GM06990 (cell line): ENCODE measurements around the gene INPPL1.

Source experiments
- DNase-seq: peaks from one replicate; pipeline ENCODE4 v3.0.0-alpha.2; 2011; ENCODE audit not compliant: insufficient read length; ENCODE audit errors: extremely low read depth
- H3K27me3 ChIP-seq: replicated peaks from 2 replicates; pipeline ENCODE4 v1.6.0; 2011; ENCODE audit warnings: low read length; ENCODE audit not compliant: control insufficient read depth, insufficient read depth
- H3K36me3 ChIP-seq: 2 replicates; pipeline ENCODE4 v1.5.1; 2011; ENCODE audit warnings: low read length; ENCODE audit not compliant: control insufficient read depth, insufficient read depth
- H3K4me3 ChIP-seq: replicated peaks from 2 replicates; pipeline ENCODE4 v1.5.1; 2011; ENCODE audit warnings: low read depth, mild to moderate bottlenecking, control low read depth, low read length
- CTCF ChIP-seq: IDR thresholded peaks from 2 replicates; pipeline ENCODE4 v1.5.1; 2011; ENCODE audit warnings: low read length, control low read depth, mild to moderate bottlenecking, inconsistent platforms; ENCODE audit not compliant: insufficient read depth, poor library complexity, severe bottlenecking

INPPL1 gene

GRCh38 chr11:72267956-72268617 lies 43.5 kb downstream of the INPPL1 start:
- no peaks in the 10 kb centered on the region for H3K27me3 ChIP-seq
- no peak for DNase-seq
- H3K4me3 ChIP-seq, result no peak overlapping the region
- no peaks in the 10 kb centered on the region for H3K36me3 ChIP-seq
- TF ChIP-seq CTCF, result no peak

- no peak overlapping the region for H3K4me3 ChIP-seq
- no peak for TF ChIP-seq CTCF
- DNase-seq, result no peak
- H3K36me3 ChIP-seq, result no peaks in the 10 kb centered on the region
- H3K27me3 ChIP-seq, result no peaks in the 10 kb centered on the region
These were observed 47.4 kb downstream of the INPPL1 start for GRCh38 chr11:72271980-72272379.

- no peak for DNase-seq
- Histone ChIP-seq H3K36me3 (no peaks in the 10 kb centered on the region), H3K4me3 (no peak overlapping the region), H3K27me3 (no peaks in the 10 kb centered on the region)
- no peak for TF ChIP-seq CTCF
These were observed 49.9 kb downstream of the INPPL1 start for GRCh38 chr11:72274435-72274834.

GRCh38 chr11:72278905-72279304 lies 54.3 kb downstream of the INPPL1 start:
- DNase-seq, result no peak
- no peak for TF ChIP-seq CTCF
- no peak overlapping the region for H3K4me3 ChIP-seq
- H3K27me3 ChIP-seq, result no peaks in the 10 kb centered on the region
- no peaks in the 10 kb centered on the region for H3K36me3 ChIP-seq

GRCh38 chr11:72280037-72280436 lies 55.5 kb downstream of the INPPL1 start:
- H3K4me3 ChIP-seq, result no peak overlapping the region
- no peaks in the 10 kb centered on the region for H3K27me3 ChIP-seq
- no peaks in the 10 kb centered on the region for H3K36me3 ChIP-seq
- no peak for TF ChIP-seq CTCF
- no peak for DNase-seq

GRCh38 chr11:72280726-72281315 lies 56.3 kb downstream of the INPPL1 start:
- H3K4me3 ChIP-seq, result no peak overlapping the region
- H3K27me3 ChIP-seq, result no peaks in the 10 kb centered on the region
- no peak for TF ChIP-seq CTCF
- no peak for DNase-seq
- no peaks in the 10 kb centered on the region for H3K36me3 ChIP-seq
